ENCODE results near the gene DDI1. TPM values are rescaled to one million over a fixed set of nuclear protein-coding genes. Genes with fewer than 3 reads are reported as not detected.

Gene DDI1
- total and polyA plus RNA-seq, 2 of the 4 experiments (the other 2 are of a cell fraction) = not detected

- no peak overlapping the region for H4K91ac ChIP-seq (ENCODE audit: insufficient read depth, low read depth, low read length)
- H2BK15ac ChIP-seq (ENCODE audit: low read depth, low read length) = no peak overlapping the region
- peaks cover 2% of the 10 kb centered on the region; the same call in 1 of the 2 replicates for H3K4me1 ChIP-seq (ENCODE audit: control insufficient read depth, insufficient read depth, low read length)
- BruUV-seq (replicated peaks) = no TSS peak
- no peak overlapping the region; the same call in 1 of the 2 replicates for H3K23ac ChIP-seq (ENCODE audit: low read depth, low read length)
- no peak overlapping the region for H2AK5ac ChIP-seq (ENCODE audit: low read depth, low read length)
- H3K56ac ChIP-seq (ENCODE audit: extremely low read depth, insufficient read depth, low read length) = no peak overlapping the region
- POLR2A ChIA-PET (ENCODE audit: unreplicated experiment) = no interaction called here
- peak overlapping the region; percentile 45; the same call in 1 of the 2 replicates for H3K14ac ChIP-seq (replicated peaks; ENCODE audit: low read depth, low read length)
- DNase-seq = peak; percentile 10
- no peak overlapping the region for H2AFZ ChIP-seq (replicated peaks; ENCODE audit: low read length, poor library complexity)
- no peak overlapping the region for H4K5ac ChIP-seq (ENCODE audit: low read depth, low read length)
- WGBS, 2 experiments (ENCODE audit: extremely low coverage in 2 of 2, insufficient read length in 1 of 2) = no CpG with 5 or more reads among the region's 3 CpGs
- peak overlapping the region; percentile 13; the same call in 1 of the 2 replicates for H2BK120ac ChIP-seq (ENCODE audit: low read depth, low read length)
- no peaks in the 10 kb centered on the region for H3K36me3 ChIP-seq (ENCODE audit: control insufficient read depth, insufficient read depth, low read length)
- H3K9ac ChIP-seq (ENCODE audit: low read depth, low read length) = no peak overlapping the region
- H4K20me1 ChIP-seq (ENCODE audit: insufficient read depth, low read length) = no peaks in the 10 kb centered on the region
- TF ChIP-seq MXI1 (IDR thresholded peaks at IDR 0.05; ENCODE audit: borderline replicate concordance, low read depth, low read length) = no peak
- TF ChIP-seq SMC3 (IDR thresholded peaks at IDR 0.05; ENCODE audit: low read depth, low read length) = no peak
- TF ChIP-seq RCOR1 (IDR thresholded peaks at IDR 0.05; ENCODE audit: insufficient replicate concordance, low read length) = no peak
- TF ChIP-seq RFX5 (IDR thresholded peaks at IDR 0.05; ENCODE audit: low read depth, low read length) = no peak
- H2AK9ac ChIP-seq (replicated peaks; ENCODE audit: low read depth, low read length, poor library complexity) = no peak overlapping the region
- H3K9me3 ChIP-seq (ENCODE audit: control insufficient read depth, insufficient read depth, low read length) = no peaks in the 10 kb centered on the region
- H3K4ac ChIP-seq (ENCODE audit: low read depth, low read length) = peak overlapping the region; percentile 29; the same call in 1 of the 2 replicates
- H3K27me3 ChIP-seq (ENCODE audit: control insufficient read depth, insufficient read depth, low read length) = no peaks in the 10 kb centered on the region
- H3K4me3 ChIP-seq (ENCODE audit: insufficient read depth, low read depth, low read length) = no peak overlapping the region
- intact Hi-C loops (cut with micrococcal nuclease) (no loop called here), dilution Hi-C loops (cut with HindIII; ENCODE audit: low sequenced_read_pairs, unreplicated experiment) (no loop called here), in situ Hi-C loops (cut with MboI; ENCODE audit: low sequenced_read_pairs) (no loop called here)
- ATAC-seq (ENCODE audit: low read depth) = no peak; the same call in 1 of the 2 replicates
- H3K18ac ChIP-seq (ENCODE audit: low read depth, low read length) = no peak overlapping the region
- H3K4me2 ChIP-seq (ENCODE audit: low read depth, low read length) = no peak overlapping the region
- no peaks in the 10 kb centered on the region for H3K9me1 ChIP-seq (ENCODE audit: insufficient read depth, low read length)
- no peak overlapping the region for H2BK5ac ChIP-seq (ENCODE audit: low read depth, low read length, poor library complexity, severe bottlenecking)
- H3K79me1 ChIP-seq (ENCODE audit: low read depth in 1 of 2, low read length in 2 of 2) = no peaks in the 10 kb centered on the region
- 0 out of 2 replicates have a peak overlapping the region, but pooled peaks have one; percentile 13 for H2BK20ac ChIP-seq (ENCODE audit: low read depth, low read length)
- CTCF ChIA-PET = no interaction called here
- H3K27ac ChIP-seq (ENCODE audit: insufficient read depth, low read length) = no peak overlapping the region
- H4K8ac ChIP-seq (ENCODE audit: low read depth in 2 of 2, low read length in 2 of 2) = peak overlapping the region in 1 of 2 experiments; percentile 3; a peak in 1 of 4 replicates
Measured at GRCh38 chr11:104060004-104060794, 23.8 kb downstream of the DDI1 start.

Measured in IMR-90 (cell line).